GM21381 (cell line): Measurements from ENCODE around the gene SERPINE3.

Experiments
- ATAC-seq: cut with Tn5 transposase; IDR thresholded peaks from one replicate; pipeline ENCODE4 v1.9.1; 2021; ENCODE audit warnings: mild to moderate bottlenecking, moderate library complexity; ENCODE audit not compliant: unreplicated experiment

Gene SERPINE3

DNA sequence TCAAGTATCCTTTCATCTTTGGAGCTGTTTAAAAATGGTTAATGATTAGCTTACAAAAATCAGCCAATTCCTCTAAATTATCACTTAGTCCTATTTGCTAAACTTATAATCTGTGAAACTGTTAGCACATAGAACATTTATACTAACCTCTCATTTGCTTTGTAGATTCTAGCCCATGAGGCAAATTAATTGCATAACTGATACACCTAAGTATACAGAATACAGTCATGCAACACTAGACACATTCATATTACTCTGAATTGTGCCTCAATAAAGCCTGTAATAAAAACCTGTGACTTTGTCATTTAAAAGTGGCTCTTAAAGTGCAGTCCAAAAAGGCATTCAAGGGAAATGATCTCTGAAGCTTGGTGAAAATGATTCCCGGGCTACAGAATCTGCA, 21.0 kb downstream of the SERPINE3 start:
- ATAC-seq: no peak

- no peak for ATAC-seq
Measured at GRCh38 chr13:51361106-51361505, 21.6 kb downstream of the SERPINE3 start.

- no peak for ATAC-seq
Measured at GRCh38 chr13:51363625-51364024, 24.1 kb downstream of the SERPINE3 start.

GRCh38 chr13:51364404-51365008, 25.0 kb downstream of the SERPINE3 start:
- ATAC-seq: no peak

GRCh38 chr13:51370116-51370515, 30.6 kb downstream of the SERPINE3 start:
- no peak for ATAC-seq

GRCh38 chr13:51370811-51371210, 31.3 kb downstream of the SERPINE3 start:
- ATAC-seq: no peak

GRCh38 chr13:51371768-51372399, 32.4 kb downstream of the SERPINE3 start:
- ATAC-seq: no peak

- no peak for ATAC-seq
Measured at GRCh38 chr13:51373451-51373850, 34.0 kb downstream of the SERPINE3 start.

DNA sequence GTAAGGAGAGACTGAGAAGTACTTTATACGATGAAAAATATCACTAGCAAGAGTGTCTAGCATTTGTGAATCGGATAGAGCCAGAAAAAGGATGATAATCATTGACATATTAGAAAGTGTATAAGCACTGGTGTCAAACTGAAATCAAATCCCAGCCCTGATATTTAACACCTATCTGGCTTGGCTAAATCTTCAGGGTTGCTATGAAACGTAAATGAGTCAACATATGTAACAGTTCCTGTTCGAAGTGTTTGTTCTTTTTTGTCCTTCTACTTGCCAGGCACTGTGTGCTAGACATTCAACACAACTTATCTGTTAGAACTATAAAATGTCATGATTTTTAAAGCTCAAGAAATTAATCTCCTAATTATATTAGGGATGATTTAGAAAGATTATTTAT, 40.8 kb downstream of the SERPINE3 start:
- no peak for ATAC-seq

- no peak for ATAC-seq
Measured at GRCh38 chr13:51385114-51385513, 45.6 kb downstream of the SERPINE3 start.

- ATAC-seq: no peak
Measured at GRCh38 chr13:51394724-51395123, 55.2 kb downstream of the SERPINE3 start.

GRCh38 chr13:51396352-51396751, 56.9 kb downstream of the SERPINE3 start:
- peak; percentile 64 for ATAC-seq

GRCh38 chr13:51397262-51397941, 57.9 kb downstream of the SERPINE3 start:
- no peak for ATAC-seq

DNA sequence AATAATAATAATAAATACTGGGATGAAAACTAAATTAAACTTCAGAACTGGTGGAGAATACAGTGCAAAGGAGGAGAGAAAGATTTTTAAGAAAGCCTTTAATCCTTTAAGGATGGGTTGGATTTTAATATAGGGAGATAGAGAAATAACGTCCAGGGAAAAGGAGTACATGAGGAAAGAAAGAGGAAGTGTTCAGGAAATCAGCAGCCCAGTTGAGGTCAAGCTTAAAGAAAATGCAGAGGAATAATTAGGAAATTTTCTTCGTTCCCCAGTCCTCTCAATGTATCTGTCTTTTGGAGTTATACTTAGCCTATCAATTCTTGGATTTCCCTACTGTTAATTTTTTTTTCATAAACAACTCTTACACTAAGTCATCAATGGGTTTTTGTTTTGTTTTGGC, 65.7 kb downstream of the SERPINE3 start:
- no peak for ATAC-seq

DNA sequence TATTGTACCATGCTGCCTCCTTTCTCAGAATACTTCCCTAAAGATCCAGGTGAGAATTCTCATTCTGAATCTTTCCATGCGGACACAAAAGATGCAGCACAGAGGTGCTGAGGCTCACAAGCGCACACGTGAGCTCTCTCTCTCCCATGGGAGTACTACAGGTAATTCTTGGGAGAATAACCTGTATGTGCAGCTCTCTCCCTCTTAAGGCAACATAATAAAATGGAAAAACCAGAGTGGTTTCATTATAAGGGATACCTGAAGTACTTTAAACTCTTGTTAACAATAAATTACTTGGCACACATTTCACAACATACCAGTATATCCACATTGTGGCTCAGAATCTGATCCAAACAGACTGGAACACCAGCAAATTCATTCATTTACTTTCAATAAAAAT, 72.9 kb downstream of the SERPINE3 start:
- no peak for ATAC-seq
